ENCODE measurements around the gene CCDC69.
"Not testable (repeated sequence)": the region's sequence is repeated elsewhere in the genome, so short reads cannot be mapped to it uniquely, and the experiment has no call there.

The CCDC69 gene

GRCh38 chr5:151245680-151246219, 21.9 kb upstream of the CCDC69 start:
- no peak for DNase-seq (ENCODE audit: low read depth)

DNA sequence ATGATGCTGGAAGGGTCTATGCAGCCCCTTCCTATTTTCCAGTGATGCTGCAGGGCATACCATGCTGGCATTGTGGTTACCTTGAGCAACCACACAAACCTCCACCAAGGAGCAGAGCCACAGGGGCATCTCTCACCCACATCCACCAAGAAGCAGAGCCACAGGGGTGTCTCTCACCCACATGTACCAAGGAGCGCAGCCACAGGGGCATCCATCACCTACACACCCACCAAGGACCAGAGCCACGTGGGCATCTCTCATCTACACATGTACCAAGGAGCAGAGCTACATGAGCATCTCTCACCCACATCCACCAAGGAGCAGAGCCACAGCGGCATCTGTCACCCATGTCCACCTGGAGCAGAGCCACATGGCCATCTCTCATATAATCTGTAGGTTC, 20.3 kb upstream of the CCDC69 start:
- DNase-seq (ENCODE audit: low read depth), result no peak

- DNase-seq (ENCODE audit: low read depth), result no peak
Measured at GRCh38 chr5:151243564-151243963, 19.7 kb upstream of the CCDC69 start.

- DNase-seq (ENCODE audit: low read depth), result no peak
Measured at GRCh38 chr5:151243127-151243526, 19.2 kb upstream of the CCDC69 start.

DNA sequence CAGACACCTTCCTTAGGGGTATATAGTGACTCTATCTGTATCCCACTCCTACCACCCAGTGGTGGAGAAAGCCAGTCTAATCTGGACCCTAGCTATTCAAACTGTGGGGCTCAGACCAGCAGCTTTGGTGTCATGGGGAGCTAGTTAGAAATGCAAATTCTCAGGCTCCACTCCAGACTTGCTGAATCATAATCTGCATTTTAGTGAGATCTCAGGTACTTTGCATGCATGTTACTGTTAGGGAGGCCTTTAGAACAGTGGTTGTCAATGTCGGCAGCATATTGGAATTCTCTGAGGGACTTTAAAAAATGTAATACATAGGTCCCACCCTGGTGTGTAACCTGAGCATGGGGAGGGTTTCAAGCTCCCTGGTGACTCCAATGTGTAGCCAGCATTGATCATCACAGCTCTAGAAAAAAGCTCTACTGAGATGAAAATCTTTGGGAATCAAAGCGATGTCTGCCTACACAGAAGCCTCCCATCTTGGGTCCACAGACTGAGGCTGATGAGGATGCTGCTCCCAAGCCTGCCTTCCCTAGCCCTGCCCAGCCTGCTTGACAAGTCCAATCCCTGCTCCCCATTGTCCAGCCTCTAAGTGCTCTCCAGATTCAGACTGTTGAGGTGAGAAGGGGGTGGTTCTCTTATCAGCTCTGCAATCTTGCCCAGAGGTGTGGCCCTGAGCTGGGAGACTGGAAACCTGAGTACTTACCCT, 17.2 kb upstream of the CCDC69 start:
- no peak for DNase-seq (ENCODE audit: low read depth)

GRCh38 chr5:151240268-151240835, 16.5 kb upstream of the CCDC69 start:
- DNase-seq (ENCODE audit: low read depth), result not testable (repeated sequence)

- peak; percentile 37 for DNase-seq (ENCODE audit: low read depth)
Measured at GRCh38 chr5:151239237-151239861, 15.5 kb upstream of the CCDC69 start.

- DNase-seq (ENCODE audit: low read depth), result no peak
Measured at GRCh38 chr5:151238303-151238741, 14.4 kb upstream of the CCDC69 start.

DNA sequence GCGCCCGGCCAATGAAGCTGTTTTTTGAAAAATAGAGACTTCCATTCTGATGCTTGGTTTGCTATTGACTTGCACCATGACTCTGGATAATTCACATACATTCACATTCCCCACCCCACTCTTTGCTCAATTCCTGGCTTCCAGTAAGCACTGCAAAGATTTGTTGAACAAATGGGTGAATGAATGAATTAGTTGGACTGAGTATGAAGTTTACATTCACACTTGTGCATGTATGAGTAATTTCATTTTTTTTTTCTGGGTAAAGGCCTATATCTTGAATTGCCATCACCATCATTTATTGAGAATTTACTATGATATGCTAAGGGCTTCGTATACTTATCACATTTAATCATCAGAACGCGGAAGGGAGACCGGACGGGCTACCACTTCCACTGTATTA, 13.8 kb upstream of the CCDC69 start:
- no peak for DNase-seq (ENCODE audit: low read depth)

- DNase-seq (ENCODE audit: low read depth), result no peak
Measured at GRCh38 chr5:151236888-151237287, 13.0 kb upstream of the CCDC69 start.

DNA sequence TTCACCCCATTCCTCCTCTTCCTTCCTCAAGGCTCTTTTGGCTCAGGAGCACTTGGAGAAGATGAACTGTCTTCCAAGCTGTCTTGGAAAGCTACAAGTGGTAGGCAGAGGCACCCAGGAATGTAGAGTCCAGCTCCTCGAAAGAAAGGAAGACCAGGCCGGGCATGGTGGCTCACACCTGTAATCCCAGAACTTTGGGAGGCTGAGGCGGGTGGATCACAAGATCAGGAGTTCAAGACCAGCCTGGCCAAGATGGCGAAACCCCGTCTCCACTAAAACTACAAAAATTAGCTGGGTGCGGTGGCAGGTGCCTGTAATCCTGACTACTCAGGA, 11.3 kb upstream of the CCDC69 start:
- not testable (repeated sequence) for DNase-seq (ENCODE audit: low read depth)

DNA sequence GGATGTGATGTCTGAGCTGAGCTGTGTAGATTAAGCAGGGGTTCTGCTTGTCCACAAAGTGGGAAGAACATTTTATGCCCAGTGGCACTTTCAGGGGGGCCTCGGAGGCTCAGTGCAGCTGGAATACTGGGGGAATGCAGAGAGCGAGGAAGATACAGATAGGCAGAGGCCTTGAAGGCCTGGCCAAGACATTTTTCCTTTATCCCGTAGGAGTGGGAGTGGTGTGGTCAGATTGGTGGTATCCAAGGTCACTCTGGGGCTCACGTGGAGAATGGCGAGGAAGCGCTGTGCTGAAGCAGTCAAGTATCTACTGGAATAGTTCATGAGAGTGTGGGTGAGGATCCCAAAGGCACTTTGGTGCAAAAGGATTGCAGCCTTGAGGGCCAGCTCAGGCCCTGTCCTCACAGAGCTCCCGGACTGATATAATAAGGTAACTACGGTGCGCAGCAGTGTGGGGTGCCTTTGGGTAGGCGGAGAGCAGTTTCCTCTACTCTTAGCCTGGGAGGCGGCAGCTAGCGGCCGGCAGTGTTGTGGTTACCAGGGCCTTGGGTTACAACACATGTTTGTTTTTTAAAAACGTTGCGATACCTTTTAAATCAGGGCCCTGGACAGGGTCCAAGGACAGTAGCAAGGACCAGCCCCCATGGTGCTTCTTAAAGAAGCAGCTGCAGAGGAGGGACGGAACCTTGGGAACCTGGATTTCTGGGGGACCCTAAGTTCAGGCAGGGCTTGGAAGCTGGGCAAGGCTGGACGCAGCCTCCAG, 10.8 kb upstream of the CCDC69 start:
- DNase-seq (ENCODE audit: low read depth), result no peak

DNA sequence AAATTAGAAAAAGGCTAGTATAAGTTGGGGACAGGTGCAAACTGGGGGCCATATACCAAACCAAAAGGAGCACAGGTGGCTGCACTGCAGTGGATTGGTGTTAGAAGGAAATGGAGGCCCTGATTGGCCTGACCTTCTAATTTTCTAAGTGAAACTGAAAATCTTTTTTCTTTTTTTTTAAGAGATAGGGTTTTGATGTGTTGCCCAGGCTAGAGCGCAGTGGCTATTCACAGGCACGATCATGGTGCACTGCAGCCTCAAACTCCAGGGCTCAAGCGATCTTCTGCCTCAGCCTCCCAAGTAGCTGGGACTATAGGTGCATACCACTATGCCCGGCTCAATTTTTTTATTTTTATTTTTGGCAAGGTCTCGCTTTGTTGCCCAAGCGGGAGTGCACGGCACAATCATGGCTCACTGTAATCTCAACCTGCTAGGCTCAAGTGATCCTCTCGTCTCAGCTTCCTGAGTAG, 9.8 kb upstream of the CCDC69 start:
- no peak for DNase-seq (ENCODE audit: low read depth)

DNA sequence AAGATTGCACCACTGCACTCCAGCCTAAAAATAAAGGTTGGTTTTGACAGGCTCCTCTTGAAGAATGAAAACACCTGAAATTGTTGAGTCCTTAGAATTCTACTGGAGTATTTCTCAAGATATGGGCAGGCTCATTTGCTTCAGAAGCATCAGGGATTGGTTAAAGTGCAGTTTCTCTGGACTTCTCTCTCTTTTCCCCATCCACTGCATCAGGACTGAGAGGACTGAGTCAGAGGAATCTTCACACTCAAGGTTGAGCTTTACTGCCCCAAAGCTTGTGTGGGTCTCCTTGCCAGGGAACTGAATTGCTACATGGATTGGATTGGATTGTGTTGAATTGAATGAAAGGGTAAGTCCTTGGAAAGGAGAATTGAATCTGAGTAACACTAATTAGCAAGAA, 7.5 kb upstream of the CCDC69 start:
- DNase-seq (ENCODE audit: low read depth), result no peak

GRCh38 chr5:151230048-151230680, 6.3 kb upstream of the CCDC69 start:
- no peak for DNase-seq (ENCODE audit: low read depth)

DNA sequence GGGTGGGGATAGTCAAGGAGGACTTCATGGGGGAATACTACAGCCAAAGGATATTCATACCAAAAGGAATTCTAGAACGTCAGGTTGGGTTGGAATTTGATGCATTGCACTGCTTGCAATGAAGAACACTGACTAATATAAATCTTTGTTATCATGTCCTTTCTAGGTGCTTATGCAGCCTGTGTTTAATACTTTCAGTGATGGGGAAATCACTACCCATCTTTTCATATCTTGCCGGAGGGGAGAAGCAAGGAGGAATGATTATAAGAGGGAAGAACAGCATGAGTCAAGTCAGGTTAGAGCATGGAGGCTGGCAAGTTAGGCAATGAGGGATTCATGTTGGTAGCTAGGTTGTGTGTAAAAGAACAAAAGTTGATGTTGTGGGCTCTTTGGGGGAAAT, 5.1 kb upstream of the CCDC69 start:
- no peak for DNase-seq (ENCODE audit: low read depth)

GRCh38 chr5:151227918-151228447, 4.1 kb upstream of the CCDC69 start:
- DNase-seq (ENCODE audit: low read depth), result no peak

- no peak for DNase-seq (ENCODE audit: low read depth)
Measured at GRCh38 chr5:151225475-151225874, 1.6 kb upstream of the CCDC69 start.

- no peak for DNase-seq (ENCODE audit: low read depth)
Measured at GRCh38 chr5:151225071-151225470, 1.2 kb upstream of the CCDC69 start.

DNA sequence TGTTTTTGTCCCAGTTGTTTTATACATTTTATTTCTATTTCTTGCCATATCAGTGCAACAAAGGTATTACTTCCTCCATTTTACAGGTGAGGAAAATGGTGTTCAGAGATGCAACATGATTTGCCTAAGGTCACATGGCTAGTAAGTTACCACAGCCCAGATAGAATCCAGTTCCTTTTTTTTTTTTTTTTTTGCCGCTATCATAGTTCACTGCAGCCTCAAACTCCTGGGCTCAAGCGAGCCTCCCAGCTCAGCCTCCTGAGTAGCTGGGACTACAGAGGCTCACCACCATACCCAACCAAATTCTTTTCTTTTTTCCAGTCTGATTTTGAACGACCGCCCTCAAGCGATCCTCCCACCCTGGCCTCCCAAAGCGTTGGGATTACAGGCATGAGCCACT, 480 bp upstream of the CCDC69 start:
- DNase-seq (ENCODE audit: low read depth), result no peak

GRCh38 chr5:151222790-151223446, 974 bp downstream of the CCDC69 start:
- DNase-seq (ENCODE audit: low read depth), result no peak

Measured in stimulated activated CD4-positive, alpha-beta T cell treated with anti-CD3 and anti-CD28 coated beads, Interleukin-2, amount 100 ng/mL, for 4 hours (primary cell).